SK-N-SH (cell line): ENCODE measurements around the gene CRLF1. TPM values are rescaled to one million over a fixed set of nuclear protein-coding genes. Genes with fewer than 3 reads are reported as not detected.

Source experiments
- CTCF ChIA-PET: fragments of 300-600, 350-600 bp; formaldehyde crosslinking; extraction: SDS; loops from one replicate; lab custom pipeline; 2021; lab: Yijun Ruan, JAX
- POLR2A ChIA-PET: fragments of 350-600 bp; sonication (Branson Sonifier 250); formaldehyde crosslinking; extraction: SDS; loops from one replicate; lab custom pipeline; 2020; ENCODE audit warnings: antibody characterized with exemption, inconsistent platforms; lab: Yijun Ruan, JAX
- DNase-seq: peaks from one replicate; pipeline ENCODE4 v3.0.0; 2012
- H2AFZ ChIP-seq: fragments of 200-600 bp; sonication (generic); 2 replicates; pipeline ENCODE4 v1.8.1; 2016; ENCODE audit warnings: antibody characterized with exemption, mild to moderate bottlenecking, low read depth
- H3F3A ChIP-seq: fragments of 200-600 bp; sonication (generic); replicated peaks from 2 replicates; pipeline ENCODE3; 2016; ENCODE audit warnings: antibody characterized with exemption, mild to moderate bottlenecking; ENCODE audit not compliant: insufficient read depth
- H3K27ac ChIP-seq, 2 experiments: fragments of 200-500 bp in 1 of 2; fragments of 200-600 bp in 1 of 2; sonication (Bioruptor generic) in 1 of 2; sonication (generic), shearing (Covaris generic) in 1 of 2; 2 replicates each; pipeline versions ENCODE4 v1.5.1 to v1.6.1; 2014 to 2016; ENCODE audit warnings: low read depth in 2 of 2, inconsistent platforms in 1 of 2, low read length in 1 of 2, mild to moderate bottlenecking in 1 of 2, mixed read lengths in 1 of 2
- H3K27me3 ChIP-seq: fragments of 200-600 bp; sonication (generic), shearing (Covaris generic); 2 replicates; pipeline ENCODE4 v1.6.1; 2016; ENCODE audit warnings: mixed run types; ENCODE audit not compliant: insufficient read depth
- H3K36me3 ChIP-seq, 2 experiments: fragments of 200-500 bp in 1 of 2; fragments of 200-600 bp in 1 of 2; sonication (Bioruptor generic) in 1 of 2; sonication (generic) in 1 of 2; replicated peaks in 1 of 2; 2 replicates each; pipeline versions ENCODE3 to v1.5.1; 2014 to 2016; ENCODE audit warnings: low read length in 1 of 2, mild to moderate bottlenecking in 1 of 2; ENCODE audit not compliant: insufficient read depth in 2 of 2, control insufficient read depth in 1 of 2
- H3K4me1 ChIP-seq, 2 experiments: fragments of 200-500 bp in 1 of 2; fragments of 200-600 bp in 1 of 2; sonication (Bioruptor generic) in 1 of 2; sonication (generic), shearing (Covaris generic) in 1 of 2; 2 replicates each; pipeline versions ENCODE4 v1.5.1 to v1.6.1; 2014 to 2016; ENCODE audit warnings: low read depth in 1 of 2, low read length in 1 of 2, mixed run types in 1 of 2; ENCODE audit not compliant: insufficient read depth in 2 of 2, control insufficient read depth in 1 of 2
- H3K4me2 ChIP-seq: fragments of 200-600 bp; sonication (generic), shearing (Covaris generic); 2 replicates; pipeline ENCODE4 v1.6.1; 2017; ENCODE audit warnings: mixed run types
- H3K4me3 ChIP-seq, 2 experiments: fragments of 200-500 bp in 1 of 2; fragments of 200-600 bp in 1 of 2; sonication (Bioruptor generic) in 1 of 2; sonication (generic), shearing (Covaris generic) in 1 of 2; 2 replicates each; pipeline versions ENCODE4 v1.5.1 to v1.8.1; 2014 to 2016; ENCODE audit warnings: low read depth in 2 of 2, inconsistent platforms in 1 of 2, low read length in 1 of 2, mild to moderate bottlenecking in 1 of 2, mixed read lengths in 1 of 2, moderate library complexity in 1 of 2
- H3K79me2 ChIP-seq: fragments of 200-600 bp; sonication (generic); 2 replicates; pipeline ENCODE4 v1.8.1; 2017; ENCODE audit warnings: mild to moderate bottlenecking; ENCODE audit not compliant: insufficient read depth
- H3K9ac ChIP-seq: fragments of 200-600 bp; sonication (generic); 2 replicates; pipeline ENCODE4 v1.6.1; 2017; ENCODE audit warnings: mixed run types
- H3K9me2 ChIP-seq: fragments of 200-600 bp; sonication (generic); 2 replicates; pipeline ENCODE4 v1.6.1; 2017; ENCODE audit warnings: mixed run types
- H3K9me3 ChIP-seq: fragments of 200-600 bp; sonication (generic); 2 replicates; pipeline ENCODE4 v1.6.1; 2017; ENCODE audit warnings: mixed run types, mild to moderate bottlenecking, moderate library complexity
- H4K20me1 ChIP-seq: fragments of 200-600 bp; sonication (generic); 2 replicates; pipeline ENCODE4 v1.6.1; 2017; ENCODE audit warnings: mild to moderate bottlenecking, mixed run types; ENCODE audit not compliant: insufficient read depth
- EP300 ChIP-seq, 2 experiments: IDR thresholded peaks; 2 replicates each; pipeline versions ENCODE4 v1.4.0 to v1.6.1; 2012; ENCODE audit warnings: borderline replicate concordance in 1 of 2, low read depth in 1 of 2, low read length in 1 of 2
- EZH2phosphoT487 ChIP-seq: fragments of 200-600 bp; sonication (generic); IDR thresholded peaks from 2 replicates; pipeline ENCODE4 v1.6.1; 2017; ENCODE audit warnings: low read depth, mixed run types, mild to moderate bottlenecking, antibody characterized with exemption, moderate library complexity, borderline replicate concordance
- FOXJ3 ChIP-seq: sonication (generic); formaldehyde crosslinking; IDR thresholded peaks from 2 replicates; pipeline ENCODE4 v1.5.1; 2020; ENCODE audit warnings: mild to moderate bottlenecking, missing genetic modification reagents
- FOXM1 ChIP-seq: IDR thresholded peaks from 2 replicates; pipeline ENCODE4 v1.4.0; 2012; ENCODE audit warnings: low read depth, mild to moderate bottlenecking
- GABPA ChIP-seq: IDR thresholded peaks from 2 replicates; pipeline ENCODE4 v1.4.0; 2012; ENCODE audit warnings: low read depth, mild to moderate bottlenecking
- GATA2 ChIP-seq: sonication (generic); formaldehyde crosslinking; IDR thresholded peaks from 2 replicates; pipeline ENCODE4 v1.5.0; 2020; ENCODE audit warnings: mild to moderate bottlenecking, missing genetic modification reagents
- IRF3 ChIP-seq: fragments of 150-350 bp; IDR thresholded peaks from 2 replicates; pipeline ENCODE4 v1.6.1; 2016; ENCODE audit warnings: mild to moderate bottlenecking, low read depth, low read length
- MXI1 ChIP-seq: IDR thresholded peaks from 2 replicates; pipeline ENCODE4 v1.6.1; 2012; ENCODE audit warnings: mild to moderate bottlenecking, low read depth, low read length, improper control_type of control experiment
- NRF1 ChIP-seq: IDR thresholded peaks from 2 replicates; pipeline ENCODE4 v1.6.1; 2012; ENCODE audit warnings: low read depth, mild to moderate bottlenecking, low read length
- RXRA ChIP-seq: IDR thresholded peaks from 2 replicates; pipeline ENCODE4 v1.4.0; 2012; ENCODE audit warnings: low read depth, mild to moderate bottlenecking, borderline replicate concordance
- TAF1 ChIP-seq: IDR thresholded peaks from 2 replicates; pipeline ENCODE4 v1.6.1; 2012; ENCODE audit warnings: low read depth, mild to moderate bottlenecking, low read length, moderate library complexity, borderline replicate concordance
- TEAD4 ChIP-seq: IDR thresholded peaks from 2 replicates; pipeline ENCODE4 v1.4.0; 2012; ENCODE audit warnings: mild to moderate bottlenecking, borderline replicate concordance; ENCODE audit not compliant: insufficient read depth
- YY1 ChIP-seq: IDR thresholded peaks from 2 replicates; pipeline ENCODE4 v1.4.0; 2012; ENCODE audit warnings: low read depth, mild to moderate bottlenecking
- ZBTB33 ChIP-seq: IDR thresholded peaks from 2 replicates; pipeline ENCODE4 v1.4.0; 2012; ENCODE audit warnings: low read depth, borderline replicate concordance
- WGBS: methylation state at CpG from one replicate; pipeline ENCODE4 v1.1.6; 2017; ENCODE audit warnings: low lambda C conversion rate; 5-methylcytosine and 5-hydroxymethylcytosine counted together
- polyA plus RNA-seq, 3 experiments: library from polyadenylated mRNA; depleted of rRNA; stranded (reverse); fragments of >200 nt; gene quantifications; 2 replicates each; pipeline ENCODE4 v1.2.3, GENCODE V29; 2012
- TF ChIP-seq, protein P1 (sequence below): IDR thresholded peaks from 2 replicates; pipeline ENCODE4; 2012
- TF ChIP-seq, protein P2 (sequence below): fragments of 150-350 bp; IDR thresholded peaks from 2 replicates; pipeline ENCODE4 v1.6.1; 2017; ENCODE audit warnings: antibody characterized with exemption, low read length, low read depth, borderline replicate concordance

Gene CRLF1
- polyA plus RNA-seq, 1 of the 3 experiments (the other 2 are of a cell fraction), result 0.71 TPM

DNA sequence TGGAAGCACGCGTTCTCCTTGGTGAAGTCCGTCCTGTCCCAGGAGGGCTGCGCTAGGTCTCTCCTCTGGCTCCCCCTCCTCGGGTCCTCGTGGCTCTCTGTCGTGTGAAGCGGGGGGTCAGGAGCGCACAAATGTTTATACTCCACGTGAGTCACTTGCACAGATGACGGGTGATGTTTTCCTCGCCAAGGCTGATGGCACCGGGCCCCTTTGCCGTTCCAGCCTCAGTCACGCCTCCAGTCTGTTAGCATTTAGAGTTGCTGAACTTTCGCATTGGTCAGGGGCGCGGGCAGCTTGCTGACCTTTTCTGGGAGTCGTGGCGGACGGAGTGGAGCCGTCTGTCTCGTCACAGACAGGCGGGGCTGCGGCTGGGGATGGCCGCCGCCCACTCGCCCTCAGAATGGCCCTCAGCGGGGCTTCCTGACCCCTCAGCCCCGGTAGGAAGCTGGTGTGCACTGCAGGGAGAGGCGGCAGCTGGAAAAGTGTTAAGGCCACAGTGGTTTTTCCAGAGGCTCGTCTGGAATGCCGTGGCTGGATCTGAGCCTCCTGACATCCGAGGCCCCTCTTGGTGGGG, 44.0 kb upstream of the CRLF1 start:
- Histone ChIP-seq H3K9me3 (no peaks in the 10 kb centered on the region), H3K79me2 (peaks cover 5% of the 10 kb centered on the region; the same call in 1 of the 2 replicates), H2AFZ (no peak overlapping the region), H3K4me2 (no peak overlapping the region), H3K27ac (no peak overlapping the region), H3K4me1 (peaks cover 0 to 6% of the 10 kb centered on the region in 2 experiments; a peak in 1 of 4 replicates), H3K27me3 (no peaks in the 10 kb centered on the region), H4K20me1 (0 out of 2 replicates have a peak, but pooled peaks cover 3% of the 10 kb centered on the region), H3F3A (no peaks in the 10 kb centered on the region), H3K9me2 (no peaks in the 10 kb centered on the region), H3K36me3 (no peaks in the 10 kb centered on the region), H3K9ac (no peak overlapping the region), H3K4me3 (no peak overlapping the region)
- DNase-seq, result no peak
- 89% methylated on average over 22 of the region's 34 CpGs for WGBS
- POLR2A ChIA-PET, result no interaction called here
- CTCF ChIA-PET, result no interaction called here
- TF ChIP-seq, protein P1, sequence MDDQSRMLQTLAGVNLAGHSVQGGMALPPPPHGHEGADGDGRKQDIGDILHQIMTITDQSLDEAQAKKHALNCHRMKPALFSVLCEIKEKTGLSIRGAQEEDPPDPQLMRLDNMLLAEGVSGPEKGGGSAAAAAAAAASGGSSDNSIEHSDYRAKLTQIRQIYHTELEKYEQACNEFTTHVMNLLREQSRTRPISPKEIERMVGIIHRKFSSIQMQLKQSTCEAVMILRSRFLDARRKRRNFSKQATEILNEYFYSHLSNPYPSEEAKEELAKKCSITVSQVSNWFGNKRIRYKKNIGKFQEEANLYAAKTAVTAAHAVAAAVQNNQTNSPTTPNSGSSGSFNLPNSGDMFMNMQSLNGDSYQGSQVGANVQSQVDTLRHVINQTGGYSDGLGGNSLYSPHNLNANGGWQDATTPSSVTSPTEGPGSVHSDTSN, result no peak

DNA sequence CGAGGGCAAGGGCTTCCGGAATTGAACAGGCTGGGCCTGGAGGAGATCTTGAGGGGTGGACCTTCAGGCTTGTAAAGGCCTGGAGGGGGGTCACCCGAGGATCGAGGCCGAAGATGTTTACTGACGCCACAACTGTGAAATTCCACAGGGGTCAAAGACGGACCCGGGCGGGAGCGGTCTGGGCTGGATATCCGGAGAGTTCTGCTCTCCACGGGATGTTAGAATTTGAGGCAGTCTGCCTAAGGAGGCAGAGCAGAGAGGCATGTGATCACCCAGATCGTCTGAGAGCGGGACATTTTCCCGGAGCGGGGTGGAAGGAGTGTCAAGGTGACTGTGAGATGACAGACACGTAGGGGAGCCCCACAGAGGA, 43.4 kb upstream of the CRLF1 start:
- no peaks in the 10 kb centered on the region for H3K27me3 ChIP-seq
- no peak overlapping the region for H3K4me2 ChIP-seq
- H3K27ac ChIP-seq, result no peak overlapping the region
- no peaks in the 10 kb centered on the region for H3K36me3 ChIP-seq
- peaks cover 5% of the 10 kb centered on the region; the same call in 1 of the 2 replicates for H3K79me2 ChIP-seq
- H3K4me3 ChIP-seq, result no peak overlapping the region
- peaks cover 0 to 6% of the 10 kb centered on the region in 2 experiments; a peak in 1 of 4 replicates for H3K4me1 ChIP-seq
- no peaks in the 10 kb centered on the region for H3K9me2 ChIP-seq
- H2AFZ ChIP-seq, result no peak overlapping the region
- H3F3A ChIP-seq, result no peaks in the 10 kb centered on the region
- CTCF ChIA-PET, result no interaction called here
- H4K20me1 ChIP-seq, result 0 out of 2 replicates have a peak, but pooled peaks cover 3% of the 10 kb centered on the region
- TF ChIP-seq ZBTB33 (no peak), GATA2 (CRISPR knock-in tag) (no peak), MXI1 (no peak), TAF1 (no peak), GABPA (no peak), EP300 (IDR thresholded peaks at IDR 0.05; ENCODE audit: borderline replicate concordance in 1 of 2, low read depth in 1 of 2, low read length in 1 of 2) (no peak), FOXJ3 (CRISPR knock-in tag) (no peak), RXRA (no peak), EZH2phosphoT487 (no peak), FOXM1 (no peak), NRF1 (no peak), YY1 (no peak), TEAD4 (no peak), IRF3 (no peak)
- TF ChIP-seq, protein P2, sequence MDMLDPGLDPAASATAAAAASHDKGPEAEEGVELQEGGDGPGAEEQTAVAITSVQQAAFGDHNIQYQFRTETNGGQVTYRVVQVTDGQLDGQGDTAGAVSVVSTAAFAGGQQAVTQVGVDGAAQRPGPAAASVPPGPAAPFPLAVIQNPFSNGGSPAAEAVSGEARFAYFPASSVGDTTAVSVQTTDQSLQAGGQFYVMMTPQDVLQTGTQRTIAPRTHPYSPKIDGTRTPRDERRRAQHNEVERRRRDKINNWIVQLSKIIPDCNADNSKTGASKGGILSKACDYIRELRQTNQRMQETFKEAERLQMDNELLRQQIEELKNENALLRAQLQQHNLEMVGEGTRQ, result no peak
- H3K9me3 ChIP-seq, result no peaks in the 10 kb centered on the region
- DNase-seq, result no peak
- no peak overlapping the region for H3K9ac ChIP-seq
- POLR2A ChIA-PET, result no interaction called here
- 90% methylated on average over 13 of the region's 17 CpGs for WGBS
